IMR-90 (cell line): ENCODE data around the gene MAP3K5. TPM values are rescaled to one million over a fixed set of nuclear protein-coding genes. Genes with fewer than 3 reads are reported as not detected.

Experiments used
- ATAC-seq: fragments of 200-7000 bp; cut with Tn5 transposase; 2 replicates; pipeline ENCODE4 v1.9.1; 2020; ENCODE audit warnings: low read depth, mild to moderate bottlenecking, moderate library complexity
- BruUV-seq: library from RNA; stranded (reverse); fragments of 400-500 nt; replicated peaks from 2 replicates; lab custom pipeline; 2021; lab: Mats Ljungman, UMichigan
- CTCF ChIA-PET: fragments of 300-600 bp; formaldehyde crosslinking; extraction: SDS; loops from one replicate; lab custom pipeline; 2021; ENCODE audit warnings: antibody characterized with exemption; lab: Yijun Ruan, JAX
- POLR2A ChIA-PET: fragments of 300-600 bp; sonication (Branson Sonifier 250); formaldehyde crosslinking; loops from one replicate; lab custom pipeline; 2022; ENCODE audit warnings: antibody characterized with exemption; ENCODE audit not compliant: unreplicated experiment; lab: Charles Lee
- DNase-seq: peaks from one replicate; pipeline ENCODE4 v3.0.0; 2013
- H2AFZ ChIP-seq: replicated peaks from 2 replicates; pipeline ENCODE3; 2013; ENCODE audit warnings: low read length, mild to moderate bottlenecking; ENCODE audit not compliant: poor library complexity
- H2AK5ac ChIP-seq: 2 replicates; pipeline ENCODE4 v1.6.1; 2013; ENCODE audit warnings: low read depth, low read length, inconsistent platforms
- H2AK9ac ChIP-seq: replicated peaks from 2 replicates; pipeline ENCODE3; 2013; ENCODE audit warnings: mild to moderate bottlenecking, low read depth, low read length, moderate library complexity; ENCODE audit not compliant: poor library complexity
- H2BK120ac ChIP-seq: 2 replicates; pipeline ENCODE4 v1.6.1; 2013; ENCODE audit warnings: low read depth, low read length, inconsistent platforms
- H2BK15ac ChIP-seq: 3 replicates; pipeline ENCODE4 v1.6.1; 2013; ENCODE audit warnings: low read depth, low read length, inconsistent platforms
- H2BK20ac ChIP-seq: 2 replicates; pipeline ENCODE4 v1.6.1; 2013; ENCODE audit warnings: low read depth, mild to moderate bottlenecking, inconsistent platforms, low read length, moderate library complexity
- H2BK5ac ChIP-seq: 2 replicates; pipeline ENCODE4 v1.6.1; 2013; ENCODE audit warnings: mild to moderate bottlenecking, low read depth, low read length, inconsistent platforms; ENCODE audit not compliant: poor library complexity, severe bottlenecking
- H3K14ac ChIP-seq: replicated peaks from 2 replicates; pipeline ENCODE4 v1.6.1; 2013; ENCODE audit warnings: low read depth, low read length, inconsistent platforms
- H3K18ac ChIP-seq: 2 replicates; pipeline ENCODE4 v1.6.1; 2013; ENCODE audit warnings: low read depth, low read length, control low read depth
- H3K23ac ChIP-seq: 2 replicates; pipeline ENCODE4 v1.6.1; 2013; ENCODE audit warnings: low read depth, low read length, inconsistent platforms
- H3K27ac ChIP-seq: 2 replicates; pipeline ENCODE4 v1.5.1; 2013; ENCODE audit warnings: mild to moderate bottlenecking, control low read depth, low read length; ENCODE audit not compliant: insufficient read depth
- H3K27me3 ChIP-seq: 2 replicates; pipeline ENCODE4 v1.6.1; 2013; ENCODE audit warnings: low read length; ENCODE audit not compliant: control insufficient read depth, insufficient read depth
- H3K36me3 ChIP-seq: 2 replicates; pipeline ENCODE4 v1.6.1; 2013; ENCODE audit warnings: low read length, mixed read lengths; ENCODE audit not compliant: control insufficient read depth, insufficient read depth
- H3K4ac ChIP-seq: 2 replicates; pipeline ENCODE4 v1.6.1; 2013; ENCODE audit warnings: low read depth, low read length, inconsistent platforms
- H3K4me1 ChIP-seq: 2 replicates; pipeline ENCODE4 v1.6.1; 2013; ENCODE audit warnings: low read length, mixed read lengths; ENCODE audit not compliant: control insufficient read depth, insufficient read depth
- H3K4me2 ChIP-seq: 2 replicates; pipeline ENCODE4 v1.6.1; 2013; ENCODE audit warnings: low read depth, mild to moderate bottlenecking, control low read depth, low read length, moderate library complexity
- H3K4me3 ChIP-seq: 2 replicates; pipeline ENCODE4 v1.5.1; 2013; ENCODE audit warnings: low read depth, mild to moderate bottlenecking, control low read depth, low read length, moderate library complexity; ENCODE audit not compliant: insufficient read depth
- H3K56ac ChIP-seq: 2 replicates; pipeline ENCODE4 v1.6.1; 2013; ENCODE audit warnings: low read length, inconsistent platforms; ENCODE audit not compliant: insufficient read depth; ENCODE audit errors: extremely low read depth
- H3K79me1 ChIP-seq, 2 experiments: 2 replicates each; pipeline ENCODE4 v1.6.1; 2013; ENCODE audit warnings: low read length in 2 of 2, inconsistent platforms in 1 of 2, low read depth in 1 of 2
- H3K9ac ChIP-seq: 2 replicates; pipeline ENCODE4 v1.6.1; 2013; ENCODE audit warnings: low read depth, low read length, control low read depth
- H3K9me1 ChIP-seq: 2 replicates; pipeline ENCODE4 v1.6.1; 2013; ENCODE audit warnings: low read length, inconsistent platforms; ENCODE audit not compliant: insufficient read depth
- H3K9me3 ChIP-seq: 2 replicates; pipeline ENCODE4 v1.6.1; 2013; ENCODE audit warnings: low read length; ENCODE audit not compliant: control insufficient read depth, insufficient read depth
- H4K20me1 ChIP-seq: 2 replicates; pipeline ENCODE4 v1.6.1; 2013; ENCODE audit warnings: low read length, inconsistent platforms; ENCODE audit not compliant: insufficient read depth
- H4K5ac ChIP-seq: 2 replicates; pipeline ENCODE4 v1.6.1; 2013; ENCODE audit warnings: mild to moderate bottlenecking, low read depth, low read length, control low read depth
- H4K8ac ChIP-seq, 2 experiments: 2 replicates each; pipeline ENCODE4 v1.6.1; 2013; ENCODE audit warnings: low read depth in 2 of 2, low read length in 2 of 2, control low read depth in 1 of 2, inconsistent platforms in 1 of 2
- H4K91ac ChIP-seq: 2 replicates; pipeline ENCODE4 v1.6.1; 2013; ENCODE audit warnings: low read depth, low read length, inconsistent platforms; ENCODE audit not compliant: insufficient read depth
- BHLHE40 ChIP-seq: fragments of 150-350 bp; IDR thresholded peaks from 2 replicates; pipeline ENCODE4 v1.6.1; 2016; ENCODE audit warnings: mild to moderate bottlenecking, low read depth, low read length
- CEBPB ChIP-seq: IDR thresholded peaks from 2 replicates; pipeline ENCODE4 v1.6.1; 2012; ENCODE audit warnings: low read depth, low read length, improper control_type of control experiment
- CHD1 ChIP-seq: IDR thresholded peaks from 2 replicates; pipeline ENCODE4 v1.6.1; 2012; ENCODE audit warnings: low read depth, low read length, improper control_type of control experiment
- FOS ChIP-seq: fragments of 150-350 bp; IDR thresholded peaks from 2 replicates; pipeline ENCODE4 v1.6.1; 2016; ENCODE audit warnings: low read depth, low read length
- MAFK ChIP-seq: IDR thresholded peaks from 2 replicates; pipeline ENCODE4 v1.6.1; 2012; ENCODE audit warnings: low read depth, low read length, improper control_type of control experiment
- MAZ ChIP-seq: IDR thresholded peaks from 2 replicates; pipeline ENCODE4 v1.6.1; 2012; ENCODE audit warnings: low read depth, mild to moderate bottlenecking, low read length, improper control_type of control experiment, moderate library complexity, borderline replicate concordance
- MXI1 ChIP-seq: IDR thresholded peaks from 2 replicates; pipeline ENCODE4 v1.6.1; 2012; ENCODE audit warnings: low read depth, mild to moderate bottlenecking, low read length, moderate library complexity, borderline replicate concordance
- POLR2A ChIP-seq: IDR thresholded peaks from 2 replicates; pipeline ENCODE4 v1.6.1; 2012; ENCODE audit warnings: mild to moderate bottlenecking, low read depth, low read length
- RFX5 ChIP-seq: IDR thresholded peaks from 2 replicates; pipeline ENCODE4 v1.8.0; 2012; ENCODE audit warnings: low read depth, mild to moderate bottlenecking, low read length, moderate library complexity
- SMC3 ChIP-seq: fragments of 150-350 bp; IDR thresholded peaks from 2 replicates; pipeline ENCODE4 v1.6.1; 2016; ENCODE audit warnings: low read depth, mild to moderate bottlenecking, antibody characterized with exemption, low read length, moderate library complexity
- WGBS, 2 experiments: methylation state at CpG; one replicate each; pipeline versions ENCODE4 v1.1.5 to v1.1.7; 2013; ENCODE audit warnings: missing lambda C conversion rate in 2 of 2; ENCODE audit not compliant: insufficient read length in 1 of 2; ENCODE audit errors: extremely low coverage in 2 of 2; 5-methylcytosine and 5-hydroxymethylcytosine counted together
- dilution Hi-C: fragments of 300-500 bp; cut with HindIII; formaldehyde crosslinking; loops from one replicate; pipeline ENCODE4 v1.14.3; 2018; ENCODE audit warnings: low sequenced_read_pairs; ENCODE audit not compliant: unreplicated experiment
- in situ Hi-C: fragments of 300-500 bp; cut with MboI; formaldehyde crosslinking; loops from 3 replicates; pipeline ENCODE4 v1.14.3; 2019; ENCODE audit warnings: low sequenced_read_pairs, inconsistent platforms, mixed read lengths
- intact Hi-C: fragments of 100-400 bp; cut with micrococcal nuclease; formaldehyde crosslinking; loops from 2 replicates; pipeline ENCODE4 v1.10.0; 2022
- polyA plus RNA-seq, 3 experiments: library from polyadenylated mRNA; depleted of rRNA; stranded (reverse); fragments of >200 nt; gene quantifications; 2 replicates each; pipeline ENCODE4 v1.2.3, GENCODE V29; 2012; ENCODE audit warnings: low replicate concordance in 1 of 3
- total RNA-seq: library from RNA; depleted of rRNA; stranded (reverse); fragments of >200 nt; gene quantifications from 2 replicates; pipeline ENCODE4 v1.2.3, GENCODE V29; 2012
- TF ChIP-seq, protein P1 (sequence below): fragments of 150-350 bp; IDR thresholded peaks from 2 replicates; pipeline ENCODE4 v1.6.1; 2017; ENCODE audit warnings: mild to moderate bottlenecking, antibody characterized with exemption, low read length, low read depth

MAP3K5 gene
- total and polyA plus RNA-seq, 2 of the 4 experiments (the other 2 are of a cell fraction), result 5.4 to 17.6 TPM

DNA sequence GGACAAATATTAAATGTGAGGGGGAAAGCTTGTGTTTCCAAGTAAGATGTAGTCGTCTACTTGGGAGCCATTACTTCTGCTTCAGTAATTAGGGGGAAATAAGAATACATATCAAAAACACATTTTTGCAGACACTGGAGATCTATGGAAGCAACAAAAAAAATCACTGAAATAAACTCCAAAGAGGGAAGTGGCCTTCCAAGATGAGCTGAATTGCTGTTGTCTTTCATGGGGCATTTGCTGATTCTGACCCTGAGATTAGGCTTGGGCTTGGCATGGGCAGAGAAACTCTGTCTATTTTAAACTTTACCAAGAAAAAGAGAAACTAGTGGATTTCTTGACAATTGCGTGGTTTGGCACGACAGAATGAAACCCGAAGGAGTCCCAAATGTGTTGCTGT, 120.1 kb downstream of the MAP3K5 start:
- Histone ChIP-seq H3K4me3 (no peak overlapping the region), H2BK20ac (no peak overlapping the region), H4K20me1 (no peaks in the 10 kb centered on the region), H3K9me3 (no peaks in the 10 kb centered on the region), H3K23ac (no peak overlapping the region; the same call in 1 of the 2 replicates), H3K4me2 (no peak overlapping the region), H3K79me1 (peaks cover 0 to 4% of the 10 kb centered on the region in 2 experiments; a peak in 1 of 4 replicates), H3K14ac (no peak overlapping the region; the same call in 1 of the 2 replicates), H2AFZ (no peak overlapping the region), H2AK9ac (peak overlapping the region; percentile 42), H4K91ac (no peak overlapping the region), H3K18ac (no peak overlapping the region), H3K27me3 (no peaks in the 10 kb centered on the region), H3K36me3 (0 out of 2 replicates have a peak, but pooled peaks cover 2% of the 10 kb centered on the region), H4K8ac (no peak overlapping the region), H3K27ac (no peak overlapping the region), H3K9me1 (no peaks in the 10 kb centered on the region), H3K4me1 (no peaks in the 10 kb centered on the region), H2BK15ac (no peak overlapping the region; the same call in 2 of the 3 replicates), H3K4ac (no peak overlapping the region), H2AK5ac (no peak overlapping the region), H3K9ac (no peak overlapping the region), H2BK5ac (no peak overlapping the region), H2BK120ac (no peak overlapping the region), H4K5ac (no peak overlapping the region), H3K56ac (no peak overlapping the region)
- POLR2A ChIA-PET, result no interaction called here
- DNase-seq (no peak), ATAC-seq (no peak)
- dilution Hi-C loops (no loop called here), intact Hi-C loops (no loop called here), in situ Hi-C loops (no loop called here)
- WGBS, 2 experiments, result no CpG with 5 or more reads among the region's 4 CpGs
- no TSS peak for BruUV-seq
- TF ChIP-seq BHLHE40, result no peak
- TF ChIP-seq MXI1, result no peak
- no peak for TF ChIP-seq CHD1
- TF ChIP-seq, protein P1, sequence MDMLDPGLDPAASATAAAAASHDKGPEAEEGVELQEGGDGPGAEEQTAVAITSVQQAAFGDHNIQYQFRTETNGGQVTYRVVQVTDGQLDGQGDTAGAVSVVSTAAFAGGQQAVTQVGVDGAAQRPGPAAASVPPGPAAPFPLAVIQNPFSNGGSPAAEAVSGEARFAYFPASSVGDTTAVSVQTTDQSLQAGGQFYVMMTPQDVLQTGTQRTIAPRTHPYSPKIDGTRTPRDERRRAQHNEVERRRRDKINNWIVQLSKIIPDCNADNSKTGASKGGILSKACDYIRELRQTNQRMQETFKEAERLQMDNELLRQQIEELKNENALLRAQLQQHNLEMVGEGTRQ, result no peak
- no peak for TF ChIP-seq CEBPB
- TF ChIP-seq MAZ, result no peak
- TF ChIP-seq FOS, result no peak
- no peak for TF ChIP-seq POLR2A
- TF ChIP-seq SMC3, result no peak
- no peak for TF ChIP-seq MAFK
- TF ChIP-seq RFX5, result no peak
- CTCF ChIA-PET, result no interaction called here
